Measurements from ENCODE around the gene FZD1. TPM values are rescaled to one million over a fixed set of nuclear protein-coding genes. Genes with fewer than 3 reads are reported as not detected.
"Not testable (repeated sequence)": the region's sequence is repeated elsewhere in the genome, so short reads cannot be mapped to it uniquely, and the experiment has no call there.

The FZD1 gene
- total RNA-seq, 2 donors from 2014 or later = 26.6 to 56.9 TPM

DNA sequence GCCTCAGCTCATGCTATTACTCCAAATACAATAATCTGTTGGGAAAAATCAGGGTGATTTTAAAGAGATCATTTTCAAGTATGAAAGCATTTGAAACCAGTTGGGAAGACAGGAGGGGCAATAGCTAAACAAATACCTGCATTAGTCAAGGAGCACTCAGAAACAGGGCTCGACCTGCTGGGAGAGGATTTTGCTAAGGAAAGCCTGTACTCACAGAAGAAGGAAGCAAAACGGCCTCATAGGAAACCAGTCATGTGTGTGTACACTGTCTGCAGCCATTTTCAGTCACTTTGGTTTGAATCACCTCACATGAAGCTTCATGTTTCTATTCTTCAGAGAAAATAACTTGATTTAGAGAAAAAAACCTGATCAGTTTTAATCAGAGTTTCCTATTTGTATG, 38.6 kb downstream of the FZD1 start:
- Histone ChIP-seq H3K27ac (no peak overlapping the region), H3K4me1 (replicated peaks) (no peaks in the 10 kb centered on the region), H3K9me3 (no peaks in the 10 kb centered on the region), H3K4me3 (no peak overlapping the region), H3K36me3 (no peaks in the 10 kb centered on the region), H3K27me3 (replicated peaks; ENCODE audit: insufficient read depth) (no peaks in the 10 kb centered on the region)
- DNase-seq (ENCODE audit: low spot score) = no peak
- no peak for TF ChIP-seq POLR2AphosphoS5 (IDR thresholded peaks at IDR 0.05)
- TF ChIP-seq POLR2A (IDR thresholded peaks at IDR 0.05) = no peak
- TF ChIP-seq, protein P1, sequence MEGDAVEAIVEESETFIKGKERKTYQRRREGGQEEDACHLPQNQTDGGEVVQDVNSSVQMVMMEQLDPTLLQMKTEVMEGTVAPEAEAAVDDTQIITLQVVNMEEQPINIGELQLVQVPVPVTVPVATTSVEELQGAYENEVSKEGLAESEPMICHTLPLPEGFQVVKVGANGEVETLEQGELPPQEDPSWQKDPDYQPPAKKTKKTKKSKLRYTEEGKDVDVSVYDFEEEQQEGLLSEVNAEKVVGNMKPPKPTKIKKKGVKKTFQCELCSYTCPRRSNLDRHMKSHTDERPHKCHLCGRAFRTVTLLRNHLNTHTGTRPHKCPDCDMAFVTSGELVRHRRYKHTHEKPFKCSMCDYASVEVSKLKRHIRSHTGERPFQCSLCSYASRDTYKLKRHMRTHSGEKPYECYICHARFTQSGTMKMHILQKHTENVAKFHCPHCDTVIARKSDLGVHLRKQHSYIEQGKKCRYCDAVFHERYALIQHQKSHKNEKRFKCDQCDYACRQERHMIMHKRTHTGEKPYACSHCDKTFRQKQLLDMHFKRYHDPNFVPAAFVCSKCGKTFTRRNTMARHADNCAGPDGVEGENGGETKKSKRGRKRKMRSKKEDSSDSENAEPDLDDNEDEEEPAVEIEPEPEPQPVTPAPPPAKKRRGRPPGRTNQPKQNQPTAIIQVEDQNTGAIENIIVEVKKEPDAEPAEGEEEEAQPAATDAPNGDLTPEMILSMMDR (IDR thresholded peaks at IDR 0.05) = no peak
- intact Hi-C loops (cut with DNase I) = no loop called here
- 55% methylated on average over 2 of the region's 2 CpGs for WGBS

DNA sequence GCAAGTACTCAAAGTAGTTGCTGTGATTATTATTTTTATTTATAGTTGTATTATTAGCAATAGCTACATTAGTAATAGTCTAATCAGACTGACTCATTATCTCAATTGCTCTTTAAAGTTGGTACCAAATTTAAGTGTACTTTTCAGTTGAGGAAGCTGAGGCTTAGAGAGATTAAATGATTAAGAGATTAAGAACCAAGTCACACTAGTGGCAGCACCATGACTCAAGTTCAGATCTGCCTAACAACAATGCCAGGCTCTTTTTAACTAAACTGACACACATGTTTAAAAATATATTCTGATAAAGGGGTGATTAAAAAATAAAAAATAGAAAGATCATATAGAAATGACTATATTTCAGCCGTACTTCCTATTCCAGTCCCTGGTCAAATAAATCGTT, 42.0 kb downstream of the FZD1 start:
- Histone ChIP-seq H3K36me3 (no peaks in the 10 kb centered on the region), H3K27ac (no peak overlapping the region), H3K4me1 (replicated peaks) (no peaks in the 10 kb centered on the region), H3K27me3 (replicated peaks; ENCODE audit: insufficient read depth) (no peaks in the 10 kb centered on the region), H3K9me3 (no peaks in the 10 kb centered on the region), H3K4me3 (no peak overlapping the region)
- no peak for DNase-seq (ENCODE audit: low spot score)
- 93% methylated on average over 2 of the region's 2 CpGs for WGBS
- TF ChIP-seq POLR2A (IDR thresholded peaks at IDR 0.05) = no peak
- no peak for TF ChIP-seq POLR2AphosphoS5 (IDR thresholded peaks at IDR 0.05)
- TF ChIP-seq, protein P1 (IDR thresholded peaks at IDR 0.05) = no peak
- intact Hi-C loops (cut with DNase I) = no loop called here

DNA sequence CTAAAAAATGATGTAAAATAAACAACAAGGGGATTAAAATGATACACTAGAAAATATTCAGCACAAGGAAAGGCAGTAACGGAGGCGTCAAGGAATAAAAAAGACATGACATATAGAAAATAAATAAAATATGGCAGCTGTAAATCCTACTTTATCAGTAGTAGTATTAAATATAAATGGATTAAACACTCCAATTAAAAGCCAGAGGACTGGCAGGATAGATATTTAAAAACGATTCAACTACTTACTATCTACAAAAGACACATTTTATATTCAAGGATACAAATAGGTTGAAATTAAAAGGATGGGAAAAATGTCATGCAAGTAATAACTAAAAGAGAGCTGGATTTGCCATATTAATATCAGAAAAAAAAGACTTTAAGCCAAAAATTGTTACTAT, 43.2 kb downstream of the FZD1 start:
- WGBS = 94% methylated on average over 3 of the region's 3 CpGs
- intact Hi-C loops (cut with DNase I) = no loop called here
- TF ChIP-seq POLR2AphosphoS5 (IDR thresholded peaks at IDR 0.05) (no peak), POLR2A (IDR thresholded peaks at IDR 0.05) (no peak)
- TF ChIP-seq, protein P1 (IDR thresholded peaks at IDR 0.05) = no peak
- H3K27ac ChIP-seq = no peak overlapping the region
- no peak overlapping the region for H3K4me3 ChIP-seq
- H3K9me3 ChIP-seq = no peaks in the 10 kb centered on the region
- no peak for DNase-seq (ENCODE audit: low spot score)
- no peaks in the 10 kb centered on the region for H3K27me3 ChIP-seq (replicated peaks; ENCODE audit: insufficient read depth)
- H3K4me1 ChIP-seq (replicated peaks) = no peaks in the 10 kb centered on the region
- H3K36me3 ChIP-seq = no peaks in the 10 kb centered on the region

DNA sequence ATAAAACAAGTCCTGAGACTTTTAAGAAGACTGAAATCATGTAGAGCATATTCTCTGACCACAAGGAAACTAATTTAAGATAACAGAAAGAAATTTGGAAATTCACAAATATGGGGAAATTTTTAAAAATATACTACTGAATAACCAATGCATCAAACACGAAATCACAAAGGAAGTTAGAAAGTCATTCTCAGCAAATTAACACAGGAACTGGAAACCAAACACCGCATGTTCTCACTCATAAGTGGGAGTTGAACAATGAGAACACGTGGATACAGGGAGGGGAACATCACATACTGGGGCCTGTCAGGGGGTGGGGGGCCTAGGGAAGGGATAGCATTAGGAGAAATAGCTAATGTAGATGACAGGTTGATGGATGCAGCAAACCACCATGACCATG, 44.0 kb downstream of the FZD1 start:
- H3K4me1 ChIP-seq (replicated peaks); H3K27me3 ChIP-seq (replicated peaks; ENCODE audit: insufficient read depth); H3K4me3 ChIP-seq; DNase-seq (ENCODE audit: low spot score); H3K36me3 ChIP-seq; H3K27ac ChIP-seq; intact Hi-C loops (cut with DNase I); H3K9me3 ChIP-seq: not testable (repeated sequence)
- 92% methylated on average over 3 of the region's 3 CpGs for WGBS

DNA sequence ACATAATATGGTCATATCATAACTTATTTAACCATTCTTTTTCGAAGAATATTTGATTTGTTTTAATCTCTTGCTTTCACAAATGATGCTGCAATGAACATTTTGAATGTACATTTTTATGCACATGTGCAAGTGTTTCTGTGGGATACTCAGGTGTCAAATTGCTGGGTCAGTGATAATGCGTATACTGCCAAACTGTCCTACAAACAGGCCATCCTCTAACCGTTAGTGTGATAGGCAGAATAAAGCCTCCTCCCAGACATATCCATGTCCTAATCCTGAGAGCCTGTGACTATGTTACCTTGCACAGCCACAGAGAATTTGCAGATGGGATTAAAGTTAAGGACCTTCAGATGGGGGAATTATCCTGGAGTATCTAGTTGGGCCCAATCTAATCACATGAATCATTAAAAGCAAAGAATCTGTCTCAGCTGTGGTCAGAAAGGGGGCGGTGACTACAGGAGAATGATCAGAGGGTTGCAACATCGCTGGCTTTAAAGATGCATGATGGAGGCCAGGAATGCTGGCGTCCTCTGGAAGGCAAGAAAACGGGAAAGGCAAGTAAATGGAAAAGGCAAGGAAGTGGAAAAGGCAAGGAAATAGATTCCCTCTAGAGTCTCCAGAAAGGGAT, 46.7 kb downstream of the FZD1 start:
- WGBS = 95% methylated on average over 7 of the region's 7 CpGs
- Histone ChIP-seq H3K9me3 (no peaks in the 10 kb centered on the region), H3K36me3 (no peaks in the 10 kb centered on the region), H3K4me3 (no peak overlapping the region), H3K27me3 (replicated peaks; ENCODE audit: insufficient read depth) (no peaks in the 10 kb centered on the region), H3K4me1 (replicated peaks) (no peaks in the 10 kb centered on the region), H3K27ac (no peak overlapping the region)
- DNase-seq (ENCODE audit: low spot score) = no peak
- no peak for TF ChIP-seq POLR2A (IDR thresholded peaks at IDR 0.05)
- no peak for TF ChIP-seq POLR2AphosphoS5 (IDR thresholded peaks at IDR 0.05)
- TF ChIP-seq, protein P1 (IDR thresholded peaks at IDR 0.05) = no peak
- intact Hi-C loops (cut with DNase I) = no loop called here
